Measurements from ENCODE around the gene CEP83. TPM values are rescaled to one million over a fixed set of nuclear protein-coding genes. Genes with fewer than 3 reads are reported as not detected.

The CEP83 gene
- total RNA-seq, 2 experiments from 2014 or later, result 19.0 to 21.5 TPM

- DNase-seq, result no peak
- Mint-ChIP-seq H3K27me3 (ENCODE audit: low read depth) (no peaks in the 10 kb centered on the region), H3K9me3 (no peaks in the 10 kb centered on the region), H3K27ac (no peak overlapping the region), H3K4me1 (ENCODE audit: low read depth) (peaks cover 46% of the 10 kb centered on the region), H3K4me3 (no peak overlapping the region), H3K36me3 (ENCODE audit: low read depth) (peaks cover 11% of the 10 kb centered on the region)
- intact Hi-C loops (cut with micrococcal nuclease), result no loop called here
- CTCF ChIA-PET, result no interaction called here
Observed at GRCh38 chr12:94271351-94271750, 188.3 kb downstream of the CEP83 start.

- CTCF ChIA-PET, result interaction anchor here (0.8 kb wide), 1 partner anchor 118 kb away, joined by 3 read pairs; no protein-coding TSS in a partner anchor
- DNase-seq, result no peak
- no peaks in the 10 kb centered on the region for H3K27me3 Mint-ChIP-seq (ENCODE audit: low read depth)
- intact Hi-C loops (cut with micrococcal nuclease), result loop anchor here (1.0 to 10.0 kb wide), 13 partner anchors 25 to 1342 kb away; partner anchors contain the start of genes CEP83, CRADD and EEA1
- peaks cover 14% of the 10 kb centered on the region for H3K36me3 Mint-ChIP-seq (ENCODE audit: low read depth)
- no peaks in the 10 kb centered on the region for H3K9me3 Mint-ChIP-seq
- no peak overlapping the region for H3K4me3 Mint-ChIP-seq
- peak overlapping the region; percentile 30 for H3K27ac Mint-ChIP-seq
- peaks cover 46% of the 10 kb centered on the region for H3K4me1 Mint-ChIP-seq (ENCODE audit: low read depth)
Observed at GRCh38 chr12:94269316-94269999, 190.2 kb downstream of the CEP83 start.

- peaks cover 56% of the 10 kb centered on the region for H3K4me1 Mint-ChIP-seq (ENCODE audit: low read depth)
- no peak overlapping the region for H3K27ac Mint-ChIP-seq
- no peaks in the 10 kb centered on the region for H3K27me3 Mint-ChIP-seq (ENCODE audit: low read depth)
- H3K4me3 Mint-ChIP-seq, result no peak overlapping the region
- no peaks in the 10 kb centered on the region for H3K9me3 Mint-ChIP-seq
- H3K36me3 Mint-ChIP-seq (ENCODE audit: low read depth), result peaks cover 14% of the 10 kb centered on the region
- intact Hi-C loops (cut with micrococcal nuclease), result loop anchor here (2.0 to 10.0 kb wide), 8 partner anchors 37 to 1341 kb away; partner anchors contain the start of genes CEP83, CRADD and EEA1
- peak; percentile 20 for DNase-seq
- CTCF ChIA-PET, result no interaction called here
Observed at GRCh38 chr12:94267921-94268471, 191.7 kb downstream of the CEP83 start.

- CTCF ChIA-PET, result no interaction called here
- peaks cover 13% of the 10 kb centered on the region for H3K36me3 Mint-ChIP-seq (ENCODE audit: low read depth)
- no peak for DNase-seq
Observed at GRCh38 chr12:94267537-94267872, 192.2 kb downstream of the CEP83 start.

GRCh38 chr12:94266796-94267536 is 192.7 kb downstream of the CEP83 start:
- no peak overlapping the region for H3K4me3 Mint-ChIP-seq
- peaks cover 65% of the 10 kb centered on the region for H3K4me1 Mint-ChIP-seq (ENCODE audit: low read depth)
- intact Hi-C loops (cut with micrococcal nuclease), result loop anchor here (5.0 to 10.0 kb wide), 4 partner anchors 375 to 1340 kb away; partner anchors contain the start of genes CRADD and EEA1

More at GRCh38 chr12:94267537-94267872, 192.2 kb downstream of the CEP83 start:
- no peak overlapping the region for H3K4me3 Mint-ChIP-seq
- H3K4me1 Mint-ChIP-seq (ENCODE audit: low read depth), result peaks cover 60% of the 10 kb centered on the region
- no peak overlapping the region for H3K27ac Mint-ChIP-seq
- H3K27me3 Mint-ChIP-seq (ENCODE audit: low read depth), result no peaks in the 10 kb centered on the region
- H3K9me3 Mint-ChIP-seq, result no peaks in the 10 kb centered on the region
- intact Hi-C loops (cut with micrococcal nuclease), result loop anchor here (5.0 to 10.0 kb wide), 4 partner anchors 375 to 1340 kb away; partner anchors contain the start of genes CRADD and EEA1

GRCh38 chr12:94265966-94266745 is 193.5 kb downstream of the CEP83 start:
- Mint-ChIP-seq H3K4me3 (no peak overlapping the region), H3K9me3 (no peaks in the 10 kb centered on the region), H3K27ac (no peak overlapping the region), H3K27me3 (ENCODE audit: low read depth) (no peaks in the 10 kb centered on the region), H3K4me1 (ENCODE audit: low read depth) (peaks cover 62% of the 10 kb centered on the region), H3K36me3 (ENCODE audit: low read depth) (peaks cover 6% of the 10 kb centered on the region)
- CTCF ChIA-PET, result no interaction called here
- no peak for DNase-seq
- intact Hi-C loops (cut with micrococcal nuclease), result loop anchor here (5.0 to 10.0 kb wide), 4 partner anchors 376 to 1339 kb away; partner anchors contain the start of genes CRADD and EEA1

More at GRCh38 chr12:94266796-94267536, 192.7 kb downstream of the CEP83 start:
- no peak overlapping the region for H3K27ac Mint-ChIP-seq
- H3K36me3 Mint-ChIP-seq (ENCODE audit: low read depth), result peaks cover 9% of the 10 kb centered on the region
- no peaks in the 10 kb centered on the region for H3K9me3 Mint-ChIP-seq
- DNase-seq, result no peak
- CTCF ChIA-PET, result no interaction called here
- no peaks in the 10 kb centered on the region for H3K27me3 Mint-ChIP-seq (ENCODE audit: low read depth)

GRCh38 chr12:94265539-94265938 is 194.1 kb downstream of the CEP83 start:
- DNase-seq, result no peak
- H3K4me3 Mint-ChIP-seq, result no peak overlapping the region

GRCh38 chr12:94264736-94265485 is 194.8 kb downstream of the CEP83 start:
- CTCF ChIA-PET, result no interaction called here
- H3K4me3 Mint-ChIP-seq, result no peak overlapping the region
- no peaks in the 10 kb centered on the region for H3K9me3 Mint-ChIP-seq
- intact Hi-C loops (cut with micrococcal nuclease), result loop anchor here (5.0 to 10.0 kb wide), 7 partner anchors 377 to 1338 kb away; partner anchors contain the start of genes CRADD, EEA1, FGD6 and METAP2
- no peak overlapping the region for H3K27ac Mint-ChIP-seq
- H3K4me1 Mint-ChIP-seq (ENCODE audit: low read depth), result peaks cover 51% of the 10 kb centered on the region
- DNase-seq, result no peak
- no peaks in the 10 kb centered on the region for H3K27me3 Mint-ChIP-seq (ENCODE audit: low read depth)
- peaks cover 6% of the 10 kb centered on the region for H3K36me3 Mint-ChIP-seq (ENCODE audit: low read depth)

More at GRCh38 chr12:94265539-94265938, 194.1 kb downstream of the CEP83 start:
- Mint-ChIP-seq H3K27me3 (ENCODE audit: low read depth) (no peaks in the 10 kb centered on the region), H3K9me3 (no peaks in the 10 kb centered on the region), H3K27ac (no peak overlapping the region), H3K4me1 (ENCODE audit: low read depth) (peaks cover 57% of the 10 kb centered on the region), H3K36me3 (ENCODE audit: low read depth) (peaks cover 6% of the 10 kb centered on the region)
- intact Hi-C loops (cut with micrococcal nuclease), result loop anchor here (5.0 to 10.0 kb wide), 4 partner anchors 377 to 1338 kb away; partner anchors contain the start of genes CRADD and EEA1
- CTCF ChIA-PET, result no interaction called here

GRCh38 chr12:94263905-94264561 is 195.6 kb downstream of the CEP83 start:
- peak overlapping the region; percentile 20 for H3K27ac Mint-ChIP-seq
- no peak for DNase-seq
- peaks cover 6% of the 10 kb centered on the region for H3K36me3 Mint-ChIP-seq (ENCODE audit: low read depth)
- CTCF ChIA-PET, result interaction anchor here (0.9 to 1.8 kb wide), 2 partner anchors 118 to 163 kb away, joined by 3 to 6 read pairs; no protein-coding TSS in a partner anchor
- H3K4me1 Mint-ChIP-seq (ENCODE audit: low read depth), result peaks cover 43% of the 10 kb centered on the region
- intact Hi-C loops (cut with micrococcal nuclease), result loop anchor here (5.0 to 10.0 kb wide), 5 partner anchors 479 to 1208 kb away; partner anchors contain the start of genes CRADD, FGD6, METAP2 and NDUFA12
- no peaks in the 10 kb centered on the region for H3K27me3 Mint-ChIP-seq (ENCODE audit: low read depth)
- H3K9me3 Mint-ChIP-seq, result no peaks in the 10 kb centered on the region
- H3K4me3 Mint-ChIP-seq, result no peak overlapping the region

GRCh38 chr12:94263011-94263811 is 196.5 kb downstream of the CEP83 start:
- H3K27ac Mint-ChIP-seq, result peak overlapping the region; percentile 96
- peak overlapping the region; percentile 89 for H3K4me3 Mint-ChIP-seq
- peaks cover 5% of the 10 kb centered on the region for H3K36me3 Mint-ChIP-seq (ENCODE audit: low read depth)
- H3K4me1 Mint-ChIP-seq (ENCODE audit: low read depth), result peaks cover 39% of the 10 kb centered on the region
- intact Hi-C loops (cut with micrococcal nuclease), result loop anchor here (5.0 to 10.0 kb wide), 5 partner anchors 478 to 1209 kb away; partner anchors contain the start of genes CRADD, FGD6, METAP2 and NDUFA12
- no peaks in the 10 kb centered on the region for H3K27me3 Mint-ChIP-seq (ENCODE audit: low read depth)
- DNase-seq, result peak; percentile 79
- H3K9me3 Mint-ChIP-seq, result no peaks in the 10 kb centered on the region
- CTCF ChIA-PET, result interaction anchor here (0.9 to 1.8 kb wide), 5 partner anchors 52 to 235 kb away, joined by 3 to 6 read pairs (median 3); no protein-coding TSS in a partner anchor
